ENCODE measurements around the gene GGT5. TPM values are rescaled to one million over a fixed set of nuclear protein-coding genes. Genes with fewer than 3 reads are reported as not detected.
A peak's percentile ranks its signal among the peaks of the same experiment; 100 is the strongest.

GGT5 gene
- total and polyA plus RNA-seq, 2 of the 13 experiments (the other 11 are each of a cell fraction or from before 2014, with no cell fraction given) = 0.69 to 3.1 TPM

GRCh38 chr22:24208012-24208749 lies 36.7 kb downstream of the GGT5 start (continued):
- TF ChIP-seq TEAD3 (CRISPR knock-in tag; optimal IDR thresholded peaks at IDR 0.05; ENCODE audit: borderline replicate concordance) (peak; percentile 88), ZNF766 (CRISPR knock-in tag; IDR thresholded peaks at IDR 0.05; ENCODE audit: borderline replicate concordance) (no peak), ZNF879 (CRISPR knock-in tag; IDR thresholded peaks at IDR 0.05) (no peak), MAF1 (CRISPR knock-in tag; IDR thresholded peaks at IDR 0.05; ENCODE audit: borderline replicate concordance) (no peak), ERF (CRISPR knock-in tag; IDR thresholded peaks at IDR 0.05) (peak; percentile 62; the same call in 1 of the 2 replicates), ARID2 (CRISPR knock-in tag; IDR thresholded peaks at IDR 0.05; ENCODE audit: borderline replicate concordance) (no peak), FOXP1 (IDR thresholded peaks at IDR 0.05) (peak; percentile 3; the same call in 1 of the 2 replicates), FOXP1 (CRISPR knock-in tag; IDR thresholded peaks at IDR 0.05) (peak; percentile 69), TFDP1 (CRISPR knock-in tag; IDR thresholded peaks at IDR 0.05; ENCODE audit: borderline replicate concordance) (no peak), MTERF4 (CRISPR knock-in tag; IDR thresholded peaks at IDR 0.05) (no peak), CENPBD1 (CRISPR knock-in tag; IDR thresholded peaks at IDR 0.05; ENCODE audit: borderline replicate concordance, low read depth) (no peak), HDAC1 (CRISPR knock-in tag; IDR thresholded peaks at IDR 0.05) (peak; percentile 54; the same call in 1 of the 2 replicates), FOSL1 (CRISPR knock-in tag; IDR thresholded peaks at IDR 0.05; ENCODE audit: borderline replicate concordance) (peak; percentile 90), ATF2 (CRISPR knock-in tag; IDR thresholded peaks at IDR 0.05) (peak; percentile 23; the same call in 1 of the 2 replicates), ZNF841 (CRISPR knock-in tag; IDR thresholded peaks at IDR 0.05; ENCODE audit: borderline replicate concordance) (no peak), POLR2AphosphoS5 (IDR thresholded peaks at IDR 0.05; ENCODE audit: low read depth, low read length) (no peak), ZNF710 (CRISPR knock-in tag; IDR thresholded peaks at IDR 0.05; ENCODE audit: borderline replicate concordance) (peak; percentile 63; the same call in 1 of the 2 replicates), ZNF34 (CRISPR knock-in tag; IDR thresholded peaks at IDR 0.05; ENCODE audit: borderline replicate concordance) (no peak), ZNF275 (CRISPR knock-in tag; IDR thresholded peaks at IDR 0.05; ENCODE audit: borderline replicate concordance) (no peak)

All from HepG2 (cell line).